OCI-LY1 (cell line): ENCODE measurements around the gene CFAP210.

Source experiments
- H2AFZ ChIP-seq: fragments of 200-600 bp; sonication (generic), shearing (Covaris generic); 2 replicates; pipeline ENCODE4 v1.6.0; 2014; ENCODE audit warnings: antibody characterized with exemption, mild to moderate bottlenecking, low read length
- H3F3A ChIP-seq: fragments of 200-600 bp; sonication (generic), shearing (Covaris generic); 2 replicates; pipeline ENCODE4 v1.6.0; 2014; ENCODE audit warnings: mild to moderate bottlenecking, antibody characterized with exemption, low read length, moderate library complexity; ENCODE audit not compliant: insufficient read depth
- H3K27ac ChIP-seq: fragments of 200-600 bp; sonication (generic); 2 replicates; pipeline ENCODE4 v1.5.1; 2014; ENCODE audit warnings: low read length, mixed run types, mild to moderate bottlenecking, low read depth; ENCODE audit not compliant: poor library complexity, severe bottlenecking
- H3K27me3 ChIP-seq: fragments of 200-600 bp; sonication (generic); 2 replicates; pipeline ENCODE4 v1.6.0; 2014; ENCODE audit warnings: antibody characterized with exemption, mild to moderate bottlenecking, low read length, moderate library complexity; ENCODE audit not compliant: insufficient read depth
- H3K36me3 ChIP-seq: fragments of 200-600 bp; sonication (generic); 2 replicates; pipeline ENCODE4 v1.6.1; 2014; ENCODE audit warnings: mild to moderate bottlenecking, antibody characterized with exemption, low read length, moderate library complexity, mixed read lengths; ENCODE audit not compliant: insufficient read depth
- H3K4me1 ChIP-seq: fragments of 200-600 bp; sonication (generic); 2 replicates; pipeline ENCODE4 v1.5.1; 2014; ENCODE audit warnings: mild to moderate bottlenecking, low read length, moderate library complexity; ENCODE audit not compliant: insufficient read depth, severe bottlenecking
- H3K4me2 ChIP-seq: fragments of 200-600 bp; sonication (generic), shearing (Covaris generic); 2 replicates; pipeline ENCODE4 v1.6.1; 2014; ENCODE audit warnings: low read length
- H3K4me3 ChIP-seq: fragments of 200-600 bp; sonication (generic); 2 replicates; pipeline ENCODE4 v1.5.1; 2014; ENCODE audit warnings: low read length, low read depth, mild to moderate bottlenecking, mixed read lengths; ENCODE audit not compliant: poor library complexity, severe bottlenecking
- H3K79me2 ChIP-seq: fragments of 200-600 bp; shearing (Covaris generic); 2 replicates; pipeline ENCODE4 v1.6.1; 2016; ENCODE audit warnings: mixed run types, low read length, mixed read lengths; ENCODE audit not compliant: insufficient read depth
- H3K9ac ChIP-seq: fragments of 200-600 bp; sonication (generic), shearing (Covaris generic); 2 replicates; pipeline ENCODE4 v1.6.1; 2014; ENCODE audit warnings: mild to moderate bottlenecking, low read length, mixed read lengths
- H3K9me2 ChIP-seq: fragments of 200-600 bp; sonication (generic), shearing (Covaris generic); 2 replicates; pipeline ENCODE4 v1.6.1; 2014; ENCODE audit warnings: low read depth, mild to moderate bottlenecking, low read length, mixed read lengths
- H3K9me3 ChIP-seq: fragments of 200-600 bp; shearing (Covaris generic); 2 replicates; pipeline ENCODE4 v1.6.1; 2014; ENCODE audit warnings: low read length, mixed read lengths
- H4K20me1 ChIP-seq: fragments of 200-600 bp; sonication (generic), shearing (Covaris generic); 2 replicates; pipeline ENCODE4 v1.6.0; 2016; ENCODE audit warnings: mild to moderate bottlenecking, low read length; ENCODE audit not compliant: insufficient read depth
- CTCF ChIP-seq: fragments of 200-600 bp; sonication (generic), shearing (Covaris generic); IDR thresholded peaks from 2 replicates; pipeline ENCODE4 v1.5.1; 2017; ENCODE audit warnings: mild to moderate bottlenecking, antibody characterized with exemption, low read length, moderate library complexity, mixed read lengths
- EZH2 ChIP-seq: fragments of 200-600 bp; sonication (generic), shearing (Covaris generic); IDR thresholded peaks from 2 replicates; pipeline ENCODE4 v1.8.0; 2017; ENCODE audit warnings: borderline replicate concordance, mixed run types, mild to moderate bottlenecking, antibody characterized with exemption, low read length, moderate library complexity, mixed read lengths

Gene CFAP210

GRCh38 chr2:169661265-169661664, 32.9 kb downstream of the CFAP210 start:
- H3K27me3 ChIP-seq = no peaks in the 10 kb centered on the region
- H3K9me2 ChIP-seq = no peaks in the 10 kb centered on the region
- no peak overlapping the region for H3K4me3 ChIP-seq
- H3K36me3 ChIP-seq = no peaks in the 10 kb centered on the region
- no peaks in the 10 kb centered on the region for H3F3A ChIP-seq
- no peak overlapping the region for H3K9ac ChIP-seq
- H3K4me2 ChIP-seq = no peak overlapping the region
- TF ChIP-seq CTCF (no peak), EZH2 (no peak)
- no peaks in the 10 kb centered on the region for H3K4me1 ChIP-seq
- H4K20me1 ChIP-seq = no peaks in the 10 kb centered on the region
- H3K79me2 ChIP-seq = no peaks in the 10 kb centered on the region
- H3K9me3 ChIP-seq = no peaks in the 10 kb centered on the region
- no peak overlapping the region for H2AFZ ChIP-seq
- no peak overlapping the region for H3K27ac ChIP-seq

- no peaks in the 10 kb centered on the region for H3K36me3 ChIP-seq
- H3K4me3 ChIP-seq = no peak overlapping the region
- no peaks in the 10 kb centered on the region for H3K9me2 ChIP-seq
- H3K79me2 ChIP-seq = no peaks in the 10 kb centered on the region
- no peak overlapping the region for H2AFZ ChIP-seq
- no peaks in the 10 kb centered on the region for H3K27me3 ChIP-seq
- no peak overlapping the region for H3K27ac ChIP-seq
- no peak overlapping the region for H3K4me2 ChIP-seq
- no peaks in the 10 kb centered on the region for H3K4me1 ChIP-seq
- H3F3A ChIP-seq = no peaks in the 10 kb centered on the region
- TF ChIP-seq EZH2 = no peak
- TF ChIP-seq CTCF = no peak
- H3K9me3 ChIP-seq = no peaks in the 10 kb centered on the region
- no peak overlapping the region for H3K9ac ChIP-seq
- no peaks in the 10 kb centered on the region for H4K20me1 ChIP-seq
Observed at GRCh38 chr2:169659320-169659719, 34.9 kb downstream of the CFAP210 start.

GRCh38 chr2:169658877-169659276, 35.3 kb downstream of the CFAP210 start:
- no peaks in the 10 kb centered on the region for H3F3A ChIP-seq
- H3K27ac ChIP-seq = no peak overlapping the region
- H4K20me1 ChIP-seq = no peaks in the 10 kb centered on the region
- no peaks in the 10 kb centered on the region for H3K79me2 ChIP-seq
- no peaks in the 10 kb centered on the region for H3K36me3 ChIP-seq
- H3K27me3 ChIP-seq = no peaks in the 10 kb centered on the region
- no peaks in the 10 kb centered on the region for H3K4me1 ChIP-seq
- H3K9me2 ChIP-seq = no peaks in the 10 kb centered on the region
- no peak overlapping the region for H2AFZ ChIP-seq
- no peaks in the 10 kb centered on the region for H3K9me3 ChIP-seq
- TF ChIP-seq EZH2 = no peak
- TF ChIP-seq CTCF = no peak
- H3K4me3 ChIP-seq = no peak overlapping the region
- no peak overlapping the region for H3K4me2 ChIP-seq
- H3K9ac ChIP-seq = no peak overlapping the region
